Lower leg skin (tissue), 4 donors: ENCODE data around the gene B3GNT2. TPM values are rescaled to one million over a fixed set of nuclear protein-coding genes. Genes with fewer than 3 reads are reported as not detected.

Experiments
- DNase-seq, 2 donors: peaks; one replicate each; pipeline ENCODE4 v3.0.0-alpha.2; 2019; ENCODE audit warnings: low spot score in 2 of 2
- H3K4me3 ChIP-seq: fragments of 200-600 bp; sonication (generic); 2 replicates; pipeline ENCODE4 v1.5.1; 2017; ENCODE audit warnings: mild to moderate bottlenecking, low read depth; ENCODE audit not compliant: poor library complexity, severe bottlenecking
- POLR2A ChIP-seq, 2 donors: fragments of 450-650 bp; IDR thresholded peaks; one replicate each; pipeline ENCODE4 v1.6.1; 2016 to 2017; ENCODE audit warnings: antibody characterized with exemption in 2 of 2, mild to moderate bottlenecking in 1 of 2, moderate library complexity in 1 of 2
- WGBS, 2 donors: methylation state at CpG; one replicate each; pipeline ENCODE4 v1.1.5; 2018; 5-methylcytosine and 5-hydroxymethylcytosine counted together
- intact Hi-C: fragments of 100-400 bp; cut with DNase I; formaldehyde crosslinking; loops from one replicate; pipeline ENCODE4 v1.15.0; 2023; ENCODE audit warnings: low total_unique reads
- total RNA-seq, 4 donors: library from RNA; depleted of rRNA; stranded (reverse); fragments of >200 nt; gene quantifications; one replicate each; pipeline ENCODE4 v1.1.0, GENCODE V29; 2016
- TF ChIP-seq, protein P1 (sequence below), 3 donors: fragments of 450-650 bp; IDR thresholded peaks; one replicate each; pipeline ENCODE4 v1.5.1; 2016; ENCODE audit warnings: antibody characterized with exemption in 3 of 3, mild to moderate bottlenecking in 3 of 3, moderate library complexity in 2 of 3

The B3GNT2 gene
- total RNA-seq, 4 donors from 2014 or later: 17.9 to 31.1 (median 19.9) TPM

DNA sequence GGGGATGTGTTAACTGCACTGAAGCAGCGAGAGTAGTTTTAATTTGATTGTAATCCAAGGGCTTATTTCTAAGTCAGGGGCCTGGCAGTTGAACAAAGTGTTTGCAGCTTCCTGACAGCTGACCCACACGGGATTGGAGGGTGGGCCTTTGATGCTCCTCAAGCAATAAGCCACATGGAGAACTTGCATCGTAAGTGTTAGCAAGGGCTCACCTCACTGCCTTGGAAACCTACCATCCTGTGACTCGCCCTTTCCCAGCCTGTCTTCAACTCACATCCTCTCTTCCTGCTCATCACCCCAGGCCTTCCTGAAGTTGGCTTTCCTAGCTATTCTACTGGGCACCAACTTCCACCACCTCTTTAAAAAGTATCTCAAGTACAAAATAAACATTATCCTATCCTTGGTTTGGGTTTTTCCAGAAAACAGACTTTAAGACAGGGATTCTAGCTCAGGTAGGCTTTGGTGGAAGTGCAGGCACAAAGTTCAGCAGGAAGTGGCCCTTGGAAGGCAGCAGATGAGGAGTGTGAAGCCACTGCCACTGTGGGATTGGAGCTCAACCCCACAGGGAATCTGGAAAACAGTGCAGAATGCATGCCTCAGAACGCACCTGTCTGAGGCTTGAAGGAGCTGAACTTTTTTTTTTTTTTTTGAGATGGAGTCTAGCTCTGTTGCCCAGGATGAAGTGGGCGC, 31.6 kb downstream of the B3GNT2 start:
- TF ChIP-seq, protein P1, sequence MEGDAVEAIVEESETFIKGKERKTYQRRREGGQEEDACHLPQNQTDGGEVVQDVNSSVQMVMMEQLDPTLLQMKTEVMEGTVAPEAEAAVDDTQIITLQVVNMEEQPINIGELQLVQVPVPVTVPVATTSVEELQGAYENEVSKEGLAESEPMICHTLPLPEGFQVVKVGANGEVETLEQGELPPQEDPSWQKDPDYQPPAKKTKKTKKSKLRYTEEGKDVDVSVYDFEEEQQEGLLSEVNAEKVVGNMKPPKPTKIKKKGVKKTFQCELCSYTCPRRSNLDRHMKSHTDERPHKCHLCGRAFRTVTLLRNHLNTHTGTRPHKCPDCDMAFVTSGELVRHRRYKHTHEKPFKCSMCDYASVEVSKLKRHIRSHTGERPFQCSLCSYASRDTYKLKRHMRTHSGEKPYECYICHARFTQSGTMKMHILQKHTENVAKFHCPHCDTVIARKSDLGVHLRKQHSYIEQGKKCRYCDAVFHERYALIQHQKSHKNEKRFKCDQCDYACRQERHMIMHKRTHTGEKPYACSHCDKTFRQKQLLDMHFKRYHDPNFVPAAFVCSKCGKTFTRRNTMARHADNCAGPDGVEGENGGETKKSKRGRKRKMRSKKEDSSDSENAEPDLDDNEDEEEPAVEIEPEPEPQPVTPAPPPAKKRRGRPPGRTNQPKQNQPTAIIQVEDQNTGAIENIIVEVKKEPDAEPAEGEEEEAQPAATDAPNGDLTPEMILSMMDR (IDR thresholded peaks at IDR 0.05): no peak
- TF ChIP-seq POLR2A (IDR thresholded peaks at IDR 0.05): no peak
- DNase-seq: no peak
- intact Hi-C loops: no loop called here
- 78 to 87% methylated on average over 6 of the region's 6 CpGs for WGBS, 2 donors
- no peak overlapping the region for H3K4me3 ChIP-seq

DNA sequence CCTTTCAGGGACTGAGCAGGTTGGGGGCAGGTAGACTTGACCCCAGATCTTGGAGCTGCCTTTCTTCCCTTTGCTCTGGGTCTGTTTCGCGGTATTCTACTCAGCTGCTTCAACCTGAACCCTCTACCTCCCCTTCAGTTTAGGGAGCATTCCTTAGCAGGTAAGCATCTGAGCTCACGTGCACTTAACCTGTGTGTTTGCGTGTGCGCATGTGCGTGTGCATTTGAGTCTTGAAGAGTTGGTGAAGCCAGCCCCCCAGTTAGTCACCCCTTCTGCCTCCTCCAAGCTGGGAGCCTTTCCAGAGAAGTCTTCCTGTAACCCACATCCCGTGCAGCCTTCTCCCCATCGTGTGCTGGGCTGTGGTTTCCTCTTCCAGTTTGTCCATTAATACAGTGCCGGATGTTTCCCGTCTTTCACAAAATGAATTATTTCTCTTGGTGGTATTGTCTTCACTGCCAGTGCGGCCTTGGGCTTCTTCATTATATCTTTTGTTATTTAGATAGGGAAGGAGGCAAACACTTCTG, 33.2 kb downstream of the B3GNT2 start:
- intact Hi-C loops: no loop called here
- TF ChIP-seq, protein P1 (IDR thresholded peaks at IDR 0.05): no peak
- no peak for TF ChIP-seq POLR2A (IDR thresholded peaks at IDR 0.05)
- 74 to 88% methylated on average over 11 of the region's 11 CpGs for WGBS, 2 donors

DNA sequence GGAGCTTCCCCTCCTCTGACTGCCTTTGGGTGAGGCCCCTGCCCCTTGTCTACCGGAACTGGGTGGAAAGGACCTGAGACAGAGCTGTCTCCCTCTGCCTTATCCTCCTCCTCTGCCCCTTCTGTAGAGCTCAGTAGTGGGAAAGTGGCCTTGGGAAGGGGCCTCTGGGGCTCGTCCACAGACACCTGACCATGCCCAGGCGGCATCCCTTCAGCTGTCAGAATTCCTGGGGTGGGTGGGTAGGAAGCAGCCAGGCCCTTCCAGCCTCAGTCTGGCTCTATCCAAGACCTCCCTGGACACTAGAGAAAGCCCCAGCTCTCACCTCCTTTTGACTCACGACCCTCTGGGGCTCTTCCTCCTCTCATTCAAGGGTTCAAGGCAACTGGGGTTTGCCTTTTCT, 35.6 kb downstream of the B3GNT2 start:
- no peak overlapping the region for H3K4me3 ChIP-seq
- 81 to 95% methylated on average over 4 of the region's 4 CpGs for WGBS, 2 donors
- intact Hi-C loops: no loop called here
- DNase-seq: no peak
- TF ChIP-seq, protein P1 (IDR thresholded peaks at IDR 0.05): no peak
- no peak for TF ChIP-seq POLR2A (IDR thresholded peaks at IDR 0.05)

More for the DNA sequence above, 33.2 kb downstream of the B3GNT2 start:
- no peak for DNase-seq
- no peak overlapping the region for H3K4me3 ChIP-seq

DNA sequence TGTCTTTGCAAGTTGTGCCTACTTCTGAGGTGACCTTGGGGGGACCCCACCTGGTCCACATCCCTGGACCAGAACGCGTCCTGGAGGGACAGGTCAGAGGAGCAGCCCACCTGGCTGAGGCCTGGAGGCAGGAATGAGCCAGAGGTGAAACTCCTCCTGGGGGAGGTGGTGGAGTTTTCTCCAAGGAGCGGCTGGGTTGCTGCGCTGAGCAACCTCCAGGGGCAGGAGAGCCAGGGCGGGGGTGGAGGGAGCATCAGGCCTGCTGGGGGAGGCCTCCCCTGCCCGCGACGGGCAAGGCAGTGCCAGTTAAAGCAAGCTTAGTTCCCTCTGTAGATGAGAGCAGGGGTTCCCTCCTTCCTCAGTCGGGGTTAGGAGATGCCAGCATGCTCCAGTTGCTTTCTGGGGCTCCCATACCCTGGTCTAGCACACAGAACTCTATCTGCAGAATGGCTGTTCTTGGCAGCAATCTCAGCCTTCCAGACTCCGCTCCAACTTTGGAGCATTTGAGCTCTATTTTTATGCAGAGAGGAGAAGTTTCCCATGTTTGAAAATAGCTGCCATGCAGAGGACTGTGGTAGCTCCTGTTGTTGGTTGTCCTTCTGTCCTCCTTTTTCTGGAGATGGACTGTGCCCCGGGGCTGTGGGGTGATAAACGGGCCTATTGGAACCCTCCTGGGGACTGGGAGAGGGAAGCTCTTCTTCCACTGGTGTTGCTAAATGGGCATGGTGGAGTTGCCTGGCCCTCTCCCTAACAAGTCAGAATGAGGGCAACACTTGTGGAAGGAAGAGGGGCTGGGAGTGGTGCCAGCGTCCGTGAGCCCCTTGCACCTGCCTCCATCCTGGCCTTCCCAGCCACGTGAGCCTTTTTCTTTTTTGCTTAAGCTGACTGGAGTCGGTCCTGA, 39.1 kb downstream of the B3GNT2 start:
- no peak overlapping the region for H3K4me3 ChIP-seq
- 83 to 87% methylated on average over 14 to 16 of the region's 16 CpGs for WGBS, 2 donors
- DNase-seq: no peak
- intact Hi-C loops: no loop called here
- TF ChIP-seq, protein P1 (IDR thresholded peaks at IDR 0.05): no peak
- TF ChIP-seq POLR2A (IDR thresholded peaks at IDR 0.05): no peak

DNA sequence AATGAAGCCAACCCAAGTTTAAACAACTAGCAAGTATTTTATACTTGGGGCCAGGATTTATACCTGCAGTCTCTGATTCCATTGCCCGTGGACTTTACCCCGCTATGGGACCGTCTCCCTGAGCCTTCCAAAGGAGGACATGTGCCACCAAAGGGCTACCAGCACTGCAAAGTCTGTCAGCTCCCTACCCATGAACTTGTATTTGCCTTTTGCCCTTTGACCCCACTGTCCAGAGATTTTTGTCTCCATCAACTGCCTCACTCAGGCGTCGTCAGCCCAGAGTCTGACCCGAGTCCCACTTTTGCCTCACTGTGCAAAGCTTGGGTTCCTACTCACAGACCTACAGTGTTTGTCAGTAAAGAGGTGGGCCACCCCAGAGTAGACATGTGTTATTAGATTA, 40.6 kb downstream of the B3GNT2 start:
- no peak overlapping the region for H3K4me3 ChIP-seq
- TF ChIP-seq, protein P1 (IDR thresholded peaks at IDR 0.05): no peak
- TF ChIP-seq POLR2A (IDR thresholded peaks at IDR 0.05): no peak
- no peak for DNase-seq
- WGBS, 2 donors: 96 to 97% methylated on average over 6 of the region's 6 CpGs
- intact Hi-C loops: no loop called here
